RWPE2 (cell line): ENCODE data around the gene PPFIA2.

Experiments used
- ATAC-seq: fragments of 200-7000 bp; cut with Tn5 transposase; 3 replicates; pipeline ENCODE4 v1.9.1; 2021; ENCODE audit warnings: low read depth
- DNase-seq: peaks from one replicate; pipeline ENCODE4 v3.0.0-alpha.2; 2020; ENCODE audit warnings: low spot score
- H3K27ac ChIP-seq: fragments of 450-650 bp; 2 replicates; pipeline ENCODE4 v1.5.1; 2017; ENCODE audit warnings: mild to moderate bottlenecking; ENCODE audit not compliant: poor library complexity, severe bottlenecking
- H3K27me3 ChIP-seq: fragments of 250-450 bp; sonication (Bioruptor Pico); 2 replicates; pipeline ENCODE4 v1.5.1; 2021; ENCODE audit warnings: mild to moderate bottlenecking, moderate library complexity; ENCODE audit not compliant: insufficient read depth, poor library complexity, severe bottlenecking
- H3K36me3 ChIP-seq: fragments of 250-450 bp; sonication (Bioruptor Pico); 2 replicates; pipeline ENCODE4 v1.5.1; 2020; ENCODE audit warnings: low read depth, mild to moderate bottlenecking, moderate library complexity
- H3K4me1 ChIP-seq: fragments of 250-450 bp; sonication (Bioruptor Pico); 2 replicates; pipeline ENCODE4 v1.5.1; 2021; ENCODE audit warnings: mild to moderate bottlenecking, moderate library complexity; ENCODE audit not compliant: insufficient read depth, poor library complexity, severe bottlenecking
- H3K4me3 ChIP-seq: fragments of 250-450 bp; sonication (Bioruptor Pico); 2 replicates; pipeline ENCODE4 v1.5.1; 2021; ENCODE audit warnings: mild to moderate bottlenecking, moderate library complexity; ENCODE audit not compliant: severe bottlenecking
- H3K9me3 ChIP-seq: fragments of 250-450 bp; sonication (Bioruptor Pico); 2 replicates; pipeline ENCODE4 v1.5.1; 2021; ENCODE audit warnings: mild to moderate bottlenecking, moderate library complexity; ENCODE audit not compliant: severe bottlenecking
- CTCF ChIP-seq: fragments of 450-650 bp; IDR thresholded peaks from one replicate; pipeline ENCODE4 v1.5.1; 2017; ENCODE audit warnings: mild to moderate bottlenecking, moderate library complexity; ENCODE audit not compliant: poor library complexity, severe bottlenecking

The PPFIA2 gene

GRCh38 chr12:81350309-81350708 lies 408.8 kb downstream of the PPFIA2 start:
- no peak for ATAC-seq

GRCh38 chr12:81347404-81347803 lies 411.7 kb downstream of the PPFIA2 start:
- no peaks in the 10 kb centered on the region for H3K9me3 ChIP-seq

More at GRCh38 chr12:81350309-81350708, 408.8 kb downstream of the PPFIA2 start:
- Histone ChIP-seq H3K36me3 (no peaks in the 10 kb centered on the region), H3K9me3 (no peaks in the 10 kb centered on the region), H3K4me3 (no peak overlapping the region), H3K4me1 (no peaks in the 10 kb centered on the region), H3K27me3 (no peaks in the 10 kb centered on the region), H3K27ac (no peak overlapping the region)
- no peak for DNase-seq
- TF ChIP-seq CTCF = no peak

GRCh38 chr12:81340910-81341309 lies 418.2 kb downstream of the PPFIA2 start:
- Histone ChIP-seq H3K9me3 (no peaks in the 10 kb centered on the region), H3K36me3 (no peaks in the 10 kb centered on the region), H3K4me1 (no peaks in the 10 kb centered on the region), H3K27me3 (no peaks in the 10 kb centered on the region), H3K27ac (no peak overlapping the region), H3K4me3 (no peak overlapping the region)
- no peak for TF ChIP-seq CTCF
- no peak for ATAC-seq
- DNase-seq = no peak

More at GRCh38 chr12:81347404-81347803, 411.7 kb downstream of the PPFIA2 start:
- Histone ChIP-seq H3K4me1 (no peaks in the 10 kb centered on the region), H3K36me3 (no peaks in the 10 kb centered on the region), H3K27ac (no peak overlapping the region), H3K4me3 (no peak overlapping the region), H3K27me3 (no peaks in the 10 kb centered on the region)
- no peak for DNase-seq
- no peak for ATAC-seq
- TF ChIP-seq CTCF = no peak

GRCh38 chr12:81339071-81339470 lies 420.1 kb downstream of the PPFIA2 start:
- ATAC-seq (no peak), DNase-seq (no peak)
- no peak overlapping the region for H3K4me3 ChIP-seq

More at GRCh38 chr12:81339071-81339470, 420.1 kb downstream of the PPFIA2 start:
- Histone ChIP-seq H3K36me3 (no peaks in the 10 kb centered on the region), H3K27me3 (no peaks in the 10 kb centered on the region), H3K9me3 (no peaks in the 10 kb centered on the region), H3K4me1 (no peaks in the 10 kb centered on the region), H3K27ac (no peak overlapping the region)
- TF ChIP-seq CTCF = no peak
